ENCODE results near the gene HBB.

HBB gene

GRCh38 chr11:5210376-5210885, 16.4 kb downstream of the HBB start:
- Histone ChIP-seq H3K27ac (ENCODE audit: low read length) (no peak overlapping the region), H3K4me2 (ENCODE audit: insufficient read depth, low read length) (no peak overlapping the region), H3K9me3 (ENCODE audit: insufficient read depth, low read length, severe bottlenecking) (no peaks in the 10 kb centered on the region), H3K36me3 (ENCODE audit: insufficient read depth, low read length) (no peaks in the 10 kb centered on the region), H3K4me3 (ENCODE audit: low read depth in 1 of 2, low read length in 2 of 2) (no peak overlapping the region), H2AFZ (ENCODE audit: low read depth, low read length) (no peak overlapping the region), H3K4me1 (ENCODE audit: insufficient read depth, low read length) (no peaks in the 10 kb centered on the region), H3K27me3 (ENCODE audit: insufficient read depth, low read length, poor library complexity) (peaks cover 4% of the 10 kb centered on the region), H4K20me1 (ENCODE audit: insufficient read depth, low read length) (no peaks in the 10 kb centered on the region), H3K79me2 (ENCODE audit: insufficient read depth, low read length) (no peaks in the 10 kb centered on the region), H3K9ac (ENCODE audit: low read depth, low read length) (no peak overlapping the region)
- no peak for TF ChIP-seq CTCF (IDR thresholded peaks at IDR 0.05; ENCODE audit: borderline replicate concordance, extremely low read depth, low read length, poor library complexity, severe bottlenecking)
- no peak for TF ChIP-seq EZH2 (IDR thresholded peaks at IDR 0.05; ENCODE audit: borderline replicate concordance, low read depth, low read length, severe bottlenecking)
- DNase-seq (no peak), ATAC-seq (ENCODE audit: insufficient read depth, low read depth) (no peak)

- DNase-seq = no peak
- Histone ChIP-seq H3K4me2 (ENCODE audit: insufficient read depth, low read length) (no peak overlapping the region), H4K20me1 (ENCODE audit: insufficient read depth, low read length) (no peaks in the 10 kb centered on the region), H3K27me3 (ENCODE audit: insufficient read depth, low read length, poor library complexity) (peaks cover 9% of the 10 kb centered on the region), H3K4me1 (ENCODE audit: insufficient read depth, low read length) (no peaks in the 10 kb centered on the region), H2AFZ (ENCODE audit: low read depth, low read length) (no peak overlapping the region), H3K4me3 (ENCODE audit: low read depth in 1 of 2, low read length in 2 of 2) (no peak overlapping the region), H3K9ac (ENCODE audit: low read depth, low read length) (no peak overlapping the region), H3K79me2 (ENCODE audit: insufficient read depth, low read length) (no peaks in the 10 kb centered on the region), H3K27ac (ENCODE audit: low read length) (no peak overlapping the region), H3K9me3 (ENCODE audit: insufficient read depth, low read length, severe bottlenecking) (no peaks in the 10 kb centered on the region), H3K36me3 (ENCODE audit: insufficient read depth, low read length) (no peaks in the 10 kb centered on the region)
- ATAC-seq (ENCODE audit: insufficient read depth, low read depth) = no peak
- TF ChIP-seq EZH2 (IDR thresholded peaks at IDR 0.05; ENCODE audit: borderline replicate concordance, low read depth, low read length, severe bottlenecking) (no peak), CTCF (IDR thresholded peaks at IDR 0.05; ENCODE audit: borderline replicate concordance, extremely low read depth, low read length, poor library complexity, severe bottlenecking) (peak; percentile 35)
Measured at GRCh38 chr11:5204787-5205186, 22.1 kb downstream of the HBB start.

- Histone ChIP-seq H3K27me3 (ENCODE audit: insufficient read depth, low read length, poor library complexity) (peaks cover 4% of the 10 kb centered on the region), H3K27ac (ENCODE audit: low read length) (no peak overlapping the region), H2AFZ (ENCODE audit: low read depth, low read length) (no peak overlapping the region), H3K9me3 (ENCODE audit: insufficient read depth, low read length, severe bottlenecking) (no peaks in the 10 kb centered on the region), H3K9ac (ENCODE audit: low read depth, low read length) (no peak overlapping the region), H3K36me3 (ENCODE audit: insufficient read depth, low read length) (no peaks in the 10 kb centered on the region), H3K4me1 (ENCODE audit: insufficient read depth, low read length) (no peaks in the 10 kb centered on the region), H4K20me1 (ENCODE audit: insufficient read depth, low read length) (no peaks in the 10 kb centered on the region), H3K79me2 (ENCODE audit: insufficient read depth, low read length) (no peaks in the 10 kb centered on the region), H3K4me3 (ENCODE audit: low read depth in 1 of 2, low read length in 2 of 2) (no peak overlapping the region), H3K4me2 (ENCODE audit: insufficient read depth, low read length) (no peak overlapping the region)
- no peak for TF ChIP-seq CTCF (IDR thresholded peaks at IDR 0.05; ENCODE audit: borderline replicate concordance, extremely low read depth, low read length, poor library complexity, severe bottlenecking)
- TF ChIP-seq EZH2 (IDR thresholded peaks at IDR 0.05; ENCODE audit: borderline replicate concordance, low read depth, low read length, severe bottlenecking) = no peak
- ATAC-seq (ENCODE audit: insufficient read depth, low read depth) (no peak), DNase-seq (no peak)
Measured at GRCh38 chr11:5203366-5203765, 23.5 kb downstream of the HBB start.

- no peaks in the 10 kb centered on the region for H3K36me3 ChIP-seq (ENCODE audit: insufficient read depth, low read length)
- H4K20me1 ChIP-seq (ENCODE audit: insufficient read depth, low read length) = no peaks in the 10 kb centered on the region
- no peak within 1 kb of the TSS for H3K4me3 ChIP-seq (ENCODE audit: low read depth in 1 of 2, low read length in 2 of 2)
- peaks cover 4% of the 10 kb centered on the region for H3K27me3 ChIP-seq (ENCODE audit: insufficient read depth, low read length, poor library complexity)
- no peak within 1 kb of the TSS for H3K27ac ChIP-seq (ENCODE audit: low read length)
- no peak within 1 kb of the TSS for H3K9ac ChIP-seq (ENCODE audit: low read depth, low read length)
- TF ChIP-seq CTCF (IDR thresholded peaks at IDR 0.05; ENCODE audit: borderline replicate concordance, extremely low read depth, low read length, poor library complexity, severe bottlenecking) (no peak), EZH2 (IDR thresholded peaks at IDR 0.05; ENCODE audit: borderline replicate concordance, low read depth, low read length, severe bottlenecking) (no peak)
- ATAC-seq (ENCODE audit: insufficient read depth, low read depth) (no peak), DNase-seq (no peak)
- H3K4me2 ChIP-seq (ENCODE audit: insufficient read depth, low read length) = no peak within 1 kb of the TSS
- no peaks in the 10 kb centered on the region for H3K9me3 ChIP-seq (ENCODE audit: insufficient read depth, low read length, severe bottlenecking)
- H3K4me1 ChIP-seq (ENCODE audit: insufficient read depth, low read length) = no peaks in the 10 kb centered on the region
- no peaks in the 10 kb centered on the region for H3K79me2 ChIP-seq (ENCODE audit: insufficient read depth, low read length)
- no peak within 1 kb of the TSS for H2AFZ ChIP-seq (ENCODE audit: low read depth, low read length)
Measured at GRCh38 chr11:5200582-5200981, 26.3 kb downstream of the HBB start, which contains the start of gene OR51V1. OR51V1 (minus strand) TSS chr11:5200682; CDS start chr11:5200682, 0 bp downstream.

All from DND-41 (cell line).